ENCODE results near the gene SLC38A10. TPM values are rescaled to one million over a fixed set of nuclear protein-coding genes. Genes with fewer than 3 reads are reported as not detected.

The SLC38A10 gene
- total and polyA plus RNA-seq, 2 of the 13 experiments (the other 11 are each of a cell fraction or from before 2014, with no cell fraction given) = 23.4 to 55.8 TPM

- TF ChIP-seq MAFG (CRISPR knock-in tag; IDR thresholded peaks at IDR 0.05) = no peak
- TF ChIP-seq, protein P1, sequence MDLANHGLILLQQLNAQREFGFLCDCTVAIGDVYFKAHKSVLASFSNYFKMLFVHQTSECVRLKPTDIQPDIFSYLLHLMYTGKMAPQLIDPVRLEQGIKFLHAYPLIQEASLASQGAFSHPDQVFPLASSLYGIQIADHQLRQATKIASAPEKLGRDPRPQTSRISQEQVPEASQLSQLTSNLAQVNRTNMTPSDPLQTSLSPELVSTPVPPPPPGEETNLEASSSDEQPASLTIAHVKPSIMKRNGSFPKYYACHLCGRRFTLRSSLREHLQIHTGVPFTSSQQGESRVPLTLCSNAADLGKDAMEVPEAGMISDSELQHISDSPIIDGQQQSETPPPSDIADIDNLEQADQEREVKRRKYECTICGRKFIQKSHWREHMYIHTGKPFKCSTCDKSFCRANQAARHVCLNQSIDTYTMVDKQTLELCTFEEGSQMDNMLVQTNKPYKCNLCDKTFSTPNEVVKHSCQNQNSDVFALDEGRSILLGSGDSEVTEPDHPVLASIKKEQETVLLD (CRISPR knock-in tag; IDR thresholded peaks at IDR 0.05; ENCODE audit: low read depth) = no peak
- no peak for TF ChIP-seq ZNF720 (CRISPR knock-in tag; IDR thresholded peaks at IDR 0.05)
- TF ChIP-seq, protein P2, sequence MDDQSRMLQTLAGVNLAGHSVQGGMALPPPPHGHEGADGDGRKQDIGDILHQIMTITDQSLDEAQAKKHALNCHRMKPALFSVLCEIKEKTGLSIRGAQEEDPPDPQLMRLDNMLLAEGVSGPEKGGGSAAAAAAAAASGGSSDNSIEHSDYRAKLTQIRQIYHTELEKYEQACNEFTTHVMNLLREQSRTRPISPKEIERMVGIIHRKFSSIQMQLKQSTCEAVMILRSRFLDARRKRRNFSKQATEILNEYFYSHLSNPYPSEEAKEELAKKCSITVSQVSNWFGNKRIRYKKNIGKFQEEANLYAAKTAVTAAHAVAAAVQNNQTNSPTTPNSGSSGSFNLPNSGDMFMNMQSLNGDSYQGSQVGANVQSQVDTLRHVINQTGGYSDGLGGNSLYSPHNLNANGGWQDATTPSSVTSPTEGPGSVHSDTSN (CRISPR knock-in tag; IDR thresholded peaks at IDR 0.05; ENCODE audit: borderline replicate concordance) = no peak
- TF ChIP-seq NONO (IDR thresholded peaks at IDR 0.05) = no peak
- peak; percentile 70; the same call in 1 of the 2 replicates for TF ChIP-seq NONO (CRISPR knock-in tag; conservative IDR thresholded peaks at IDR 0.05)
- TF ChIP-seq, protein P3, sequence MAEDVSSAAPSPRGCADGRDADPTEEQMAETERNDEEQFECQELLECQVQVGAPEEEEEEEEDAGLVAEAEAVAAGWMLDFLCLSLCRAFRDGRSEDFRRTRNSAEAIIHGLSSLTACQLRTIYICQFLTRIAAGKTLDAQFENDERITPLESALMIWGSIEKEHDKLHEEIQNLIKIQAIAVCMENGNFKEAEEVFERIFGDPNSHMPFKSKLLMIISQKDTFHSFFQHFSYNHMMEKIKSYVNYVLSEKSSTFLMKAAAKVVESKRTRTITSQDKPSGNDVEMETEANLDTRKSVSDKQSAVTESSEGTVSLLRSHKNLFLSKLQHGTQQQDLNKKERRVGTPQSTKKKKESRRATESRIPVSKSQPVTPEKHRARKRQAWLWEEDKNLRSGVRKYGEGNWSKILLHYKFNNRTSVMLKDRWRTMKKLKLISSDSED (CRISPR knock-in tag; IDR thresholded peaks at IDR 0.05) = no peak
- no peak for TF ChIP-seq ZNF564 (CRISPR knock-in tag; IDR thresholded peaks at IDR 0.05)
- no peak for TF ChIP-seq CEBPB (IDR thresholded peaks at IDR 0.05; ENCODE audit: borderline replicate concordance, low read depth, low read length)
- TF ChIP-seq ZSCAN21 (CRISPR knock-in tag; IDR thresholded peaks at IDR 0.05; ENCODE audit: borderline replicate concordance) = no peak
- TF ChIP-seq, protein P4, sequence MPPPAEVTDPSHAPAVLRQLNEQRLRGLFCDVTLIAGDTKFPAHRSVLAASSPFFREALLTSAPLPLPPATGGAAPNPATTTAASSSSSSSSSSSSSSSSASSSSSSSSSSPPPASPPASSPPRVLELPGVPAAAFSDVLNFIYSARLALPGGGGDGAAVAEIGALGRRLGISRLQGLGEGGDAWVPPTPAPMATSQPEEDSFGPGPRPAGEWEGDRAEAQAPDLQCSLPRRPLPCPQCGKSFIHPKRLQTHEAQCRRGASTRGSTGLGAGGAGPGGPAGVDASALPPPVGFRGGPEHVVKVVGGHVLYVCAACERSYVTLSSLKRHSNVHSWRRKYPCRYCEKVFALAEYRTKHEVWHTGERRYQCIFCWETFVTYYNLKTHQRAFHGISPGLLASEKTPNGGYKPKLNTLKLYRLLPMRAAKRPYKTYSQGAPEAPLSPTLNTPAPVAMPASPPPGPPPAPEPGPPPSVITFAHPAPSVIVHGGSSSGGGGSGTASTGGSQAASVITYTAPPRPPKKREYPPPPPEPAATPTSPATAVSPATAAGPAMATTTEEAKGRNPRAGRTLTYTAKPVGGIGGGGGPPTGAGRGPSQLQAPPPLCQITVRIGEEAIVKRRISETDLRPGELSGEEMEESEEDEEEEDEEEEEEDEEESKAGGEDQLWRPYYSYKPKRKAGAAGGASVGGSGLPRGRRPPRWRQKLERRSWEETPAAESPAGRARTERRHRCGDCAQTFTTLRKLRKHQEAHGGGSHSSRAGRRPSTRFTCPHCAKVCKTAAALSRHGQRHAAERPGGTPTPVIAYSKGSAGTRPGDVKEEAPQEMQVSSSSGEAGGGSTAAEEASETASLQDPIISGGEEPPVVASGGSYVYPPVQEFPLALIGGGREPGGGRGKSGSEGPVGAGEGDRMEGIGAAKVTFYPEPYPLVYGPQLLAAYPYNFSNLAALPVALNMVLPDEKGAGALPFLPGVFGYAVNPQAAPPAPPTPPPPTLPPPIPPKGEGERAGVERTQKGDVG (CRISPR knock-in tag; IDR thresholded peaks at IDR 0.05; ENCODE audit: borderline replicate concordance) = no peak
- TF ChIP-seq CHCHD3 (CRISPR knock-in tag; IDR thresholded peaks at IDR 0.05) = no peak
- no peak for TF ChIP-seq HOXA9 (CRISPR knock-in tag; IDR thresholded peaks at IDR 0.05; ENCODE audit: borderline replicate concordance)
- TF ChIP-seq, protein P5, sequence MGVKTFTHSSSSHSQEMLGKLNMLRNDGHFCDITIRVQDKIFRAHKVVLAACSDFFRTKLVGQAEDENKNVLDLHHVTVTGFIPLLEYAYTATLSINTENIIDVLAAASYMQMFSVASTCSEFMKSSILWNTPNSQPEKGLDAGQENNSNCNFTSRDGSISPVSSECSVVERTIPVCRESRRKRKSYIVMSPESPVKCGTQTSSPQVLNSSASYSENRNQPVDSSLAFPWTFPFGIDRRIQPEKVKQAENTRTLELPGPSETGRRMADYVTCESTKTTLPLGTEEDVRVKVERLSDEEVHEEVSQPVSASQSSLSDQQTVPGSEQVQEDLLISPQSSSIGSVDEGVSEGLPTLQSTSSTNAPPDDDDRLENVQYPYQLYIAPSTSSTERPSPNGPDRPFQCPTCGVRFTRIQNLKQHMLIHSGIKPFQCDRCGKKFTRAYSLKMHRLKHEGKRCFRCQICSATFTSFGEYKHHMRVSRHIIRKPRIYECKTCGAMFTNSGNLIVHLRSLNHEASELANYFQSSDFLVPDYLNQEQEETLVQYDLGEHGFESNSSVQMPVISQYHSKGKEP (CRISPR knock-in tag; IDR thresholded peaks at IDR 0.05) = no peak
- TF ChIP-seq GTF3A (CRISPR knock-in tag; conservative IDR thresholded peaks at IDR 0.05) = no peak
- no peak for TF ChIP-seq ZNF782 (CRISPR knock-in tag; IDR thresholded peaks at IDR 0.05; ENCODE audit: borderline replicate concordance)
- no peak for TF ChIP-seq MIXL1 (CRISPR knock-in tag; IDR thresholded peaks at IDR 0.05)
- TF ChIP-seq ZNF878 (CRISPR knock-in tag; IDR thresholded peaks at IDR 0.05) = no peak
- TF ChIP-seq ZNF496 (CRISPR knock-in tag; IDR thresholded peaks at IDR 0.05; ENCODE audit: insufficient replicate concordance) = no peak
- no peak for TF ChIP-seq ELF3 (CRISPR knock-in tag; IDR thresholded peaks at IDR 0.05)
- 0 out of 2 replicates have a peak, but pooled peaks have one; percentile 51 for TF ChIP-seq KMT2A (CRISPR knock-in tag; IDR thresholded peaks at IDR 0.05)
- no peak for TF ChIP-seq MYNN (CRISPR knock-in tag; IDR thresholded peaks at IDR 0.05; ENCODE audit: low read depth)
Measured at GRCh38 chr17:81245024-81245664, 50.0 kb downstream of the SLC38A10 start (continued).

Measured in HepG2 (cell line).